Globus pallidus (tissue), 1 donor: ENCODE results near the gene TNS3.

ENCODE experiments used
- DNase-seq: peaks from one replicate; pipeline ENCODE4 v3.0.0-alpha.2; 2015; ENCODE audit warnings: low spot score

Gene TNS3

DNA sequence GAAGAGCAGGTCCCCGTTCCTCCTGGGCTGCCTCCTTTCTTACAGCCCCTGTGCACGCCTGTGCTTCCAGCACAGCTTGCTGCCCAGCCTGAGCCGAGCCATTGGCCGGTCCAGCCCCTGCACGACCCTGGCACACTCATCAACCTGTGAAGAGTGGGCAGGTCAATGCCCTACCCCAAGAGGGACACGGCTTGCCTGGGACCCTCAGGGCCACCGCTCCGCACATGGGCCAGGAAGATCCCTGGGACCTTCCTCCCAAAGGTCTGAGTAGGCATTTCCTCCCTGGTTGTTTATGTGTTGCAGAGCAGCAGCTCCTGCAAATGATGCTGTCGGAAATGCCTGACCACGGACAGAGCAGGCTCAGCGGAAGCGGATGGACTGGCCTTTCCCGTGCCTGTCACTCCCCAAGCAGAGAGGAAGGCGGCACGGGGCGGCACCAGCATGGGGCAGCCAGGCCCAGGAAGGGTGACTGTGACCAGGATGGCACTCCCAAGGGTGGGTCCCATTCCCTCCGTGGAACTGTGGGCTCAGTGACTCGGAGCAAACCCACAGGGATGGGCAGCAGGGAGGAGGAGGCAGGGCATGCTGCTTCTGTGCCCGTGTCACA is 252.5 kb downstream of the TNS3 start:
- DNase-seq = no peak

DNA sequence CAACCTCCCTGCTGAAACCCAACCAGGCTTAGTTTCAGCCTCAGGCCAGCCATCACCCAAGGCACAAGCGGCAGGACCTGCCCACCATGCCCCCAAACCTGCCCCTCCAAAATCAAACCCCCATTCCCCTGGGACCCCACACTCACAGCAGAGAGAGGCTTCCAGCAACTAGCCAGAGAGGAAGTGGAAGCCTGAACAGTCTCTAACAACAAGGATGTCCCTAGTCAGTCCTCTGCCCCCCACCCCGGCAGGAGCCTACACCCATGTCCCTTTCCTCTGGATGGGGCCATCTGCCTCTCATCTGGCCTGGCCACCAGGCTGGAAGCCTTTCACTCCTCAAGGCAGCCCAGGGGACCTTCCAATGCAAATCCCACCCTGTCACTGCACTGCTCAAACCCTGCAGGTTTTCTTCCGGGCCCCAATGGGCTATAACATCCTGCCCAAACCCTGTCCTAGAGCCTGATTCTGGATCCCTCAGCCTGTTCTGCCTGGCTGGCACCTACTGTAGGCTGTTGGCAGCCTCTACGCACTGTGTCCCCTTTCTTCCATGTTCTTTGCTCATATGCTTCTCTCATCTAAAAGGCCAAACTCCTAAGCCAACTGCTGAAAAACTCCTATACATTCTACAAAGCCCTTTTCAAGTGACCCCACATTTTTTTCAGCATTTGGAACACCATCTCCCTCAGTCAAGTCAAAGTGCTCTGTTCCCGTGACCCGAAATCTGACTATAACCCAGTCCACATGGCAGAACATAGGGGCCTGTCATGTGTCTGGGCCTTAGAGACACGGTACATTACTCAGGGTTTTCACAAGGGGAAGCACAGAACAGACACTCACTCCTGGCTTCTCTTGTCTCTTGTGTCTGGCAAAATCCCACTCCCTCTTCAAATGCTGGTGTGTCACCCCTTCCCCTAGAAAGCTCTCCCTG is 253.3 kb downstream of the TNS3 start:
- DNase-seq = no peak

DNA sequence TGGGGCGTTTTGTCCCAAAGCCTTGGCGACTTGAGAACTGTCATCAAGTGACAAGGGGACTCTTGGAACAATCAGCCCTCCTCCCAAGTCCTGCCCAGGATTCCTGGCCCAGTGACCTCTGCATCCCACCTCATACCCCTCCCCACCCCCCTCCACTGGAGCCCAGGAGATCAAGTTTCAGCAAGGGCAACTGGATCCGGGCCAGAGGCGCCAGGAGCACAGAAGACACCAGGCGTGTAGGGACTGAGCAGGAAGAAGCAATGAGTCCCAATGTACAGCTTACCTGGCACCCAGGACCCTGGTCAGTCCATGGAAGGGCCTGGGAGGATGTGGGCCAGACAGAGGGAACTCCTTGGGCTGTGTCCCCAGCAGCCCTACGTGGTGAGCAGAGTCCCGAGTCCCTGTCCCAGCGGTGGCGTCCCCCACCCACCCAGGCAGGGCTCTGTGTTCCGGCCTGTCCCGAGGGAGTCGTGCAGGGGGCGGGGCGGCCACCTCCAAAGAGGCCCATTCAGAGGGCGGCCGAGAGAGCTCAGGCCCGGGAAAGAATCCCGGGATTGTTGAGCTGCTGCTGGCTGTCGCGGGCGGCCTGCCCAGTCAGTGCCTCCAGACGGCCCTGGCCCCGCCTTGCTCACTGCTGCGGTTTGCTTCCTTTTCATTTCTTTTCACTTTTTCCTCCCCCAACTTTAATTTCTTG is 254.1 kb downstream of the TNS3 start:
- DNase-seq = peak; percentile 94

DNA sequence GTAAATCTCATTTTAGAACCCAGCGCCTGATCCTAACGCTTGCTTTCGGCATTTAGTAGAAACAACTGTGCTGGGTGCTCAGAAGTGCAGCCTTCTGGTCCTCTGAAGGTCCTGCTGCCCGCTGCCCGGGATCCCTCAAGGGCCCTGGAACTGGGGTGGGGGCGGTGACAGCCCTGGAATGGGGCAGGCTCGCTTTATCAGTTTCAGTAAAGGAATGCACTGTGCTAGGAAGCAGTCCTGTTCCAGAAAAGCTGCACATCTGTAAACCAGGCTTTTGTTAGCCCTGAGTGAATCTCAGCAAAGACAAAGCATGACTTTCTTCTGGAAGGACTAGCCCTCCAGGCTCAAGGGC is 254.6 kb downstream of the TNS3 start:
- DNase-seq = peak; percentile 55

DNA sequence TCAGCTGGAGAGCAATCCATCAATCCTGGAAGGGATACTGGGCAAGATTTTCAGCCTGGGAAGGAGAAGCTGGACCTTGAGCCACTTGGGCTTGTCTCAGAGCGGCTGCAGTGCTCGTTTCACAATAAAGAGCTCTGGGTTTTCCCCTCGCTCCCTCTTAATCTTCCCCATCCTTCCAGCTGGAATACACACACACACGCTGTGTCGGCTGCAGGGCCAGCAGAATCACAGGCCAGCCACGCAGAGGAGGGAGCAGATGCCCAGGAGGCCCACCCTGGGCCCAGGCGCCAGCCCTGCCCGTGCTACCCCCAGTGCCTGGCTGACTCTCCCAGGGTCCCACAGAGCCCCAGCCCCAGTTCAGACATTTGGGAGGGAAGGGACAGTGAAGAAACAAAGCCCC is 255.1 kb downstream of the TNS3 start:
- no peak for DNase-seq

DNA sequence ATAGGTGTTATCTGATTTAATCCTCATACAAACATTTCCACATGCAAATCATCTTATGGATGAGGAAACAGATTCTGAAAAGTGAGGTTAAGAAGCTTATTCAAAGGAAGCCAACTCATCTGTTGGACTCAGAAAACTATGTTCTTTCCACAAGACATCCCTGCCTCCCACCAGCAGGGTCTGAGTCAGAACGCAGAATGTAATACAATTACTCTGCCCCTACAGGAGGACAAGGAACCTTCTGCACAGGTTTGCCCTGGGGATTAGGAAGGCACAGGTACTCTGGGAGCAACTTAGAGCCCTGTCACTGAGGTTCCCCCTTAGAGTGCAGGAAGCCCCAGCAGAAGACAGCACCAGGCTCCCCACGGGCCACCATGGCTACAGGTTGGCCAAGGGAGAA is 255.7 kb downstream of the TNS3 start:
- DNase-seq = no peak

DNA sequence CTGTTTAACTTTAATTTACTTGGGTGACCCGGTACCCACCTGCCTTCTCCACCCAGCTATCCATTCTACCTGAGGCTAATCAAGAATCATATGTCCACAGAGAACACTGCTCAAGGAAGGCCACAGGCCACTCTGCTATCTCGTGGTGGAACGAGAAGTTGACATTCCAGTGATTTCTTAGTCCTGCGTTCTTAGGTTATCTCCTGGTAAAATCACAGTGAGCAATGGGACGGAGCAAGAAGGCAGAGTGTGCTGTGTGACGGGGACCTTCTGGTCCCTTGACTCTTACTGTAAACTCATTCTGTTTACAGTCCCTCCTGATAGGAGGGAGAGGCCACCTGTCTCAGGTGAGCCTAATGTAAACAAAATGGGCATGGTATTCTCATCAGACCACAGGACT is 256.6 kb downstream of the TNS3 start:
- no peak for DNase-seq

DNA sequence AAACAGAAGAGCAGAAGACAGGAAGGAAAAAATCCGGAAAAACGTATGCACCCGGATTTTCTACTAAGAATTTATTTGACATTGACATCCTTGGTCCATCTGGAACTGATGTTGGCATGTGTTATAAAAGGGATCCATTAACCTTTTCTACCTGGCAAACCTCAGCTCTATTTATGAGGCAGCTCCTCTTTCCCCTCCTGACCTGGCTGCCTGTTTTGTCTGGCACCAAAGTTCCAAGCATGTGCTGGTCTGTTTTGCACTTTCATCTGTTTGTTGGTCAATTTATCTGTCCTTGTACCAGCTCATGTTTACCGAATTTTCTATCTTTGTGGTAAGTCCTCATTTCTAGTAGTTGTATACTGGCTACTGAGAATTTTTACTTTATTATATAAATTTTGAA is 258.0 kb downstream of the TNS3 start:
- no peak for DNase-seq

DNA sequence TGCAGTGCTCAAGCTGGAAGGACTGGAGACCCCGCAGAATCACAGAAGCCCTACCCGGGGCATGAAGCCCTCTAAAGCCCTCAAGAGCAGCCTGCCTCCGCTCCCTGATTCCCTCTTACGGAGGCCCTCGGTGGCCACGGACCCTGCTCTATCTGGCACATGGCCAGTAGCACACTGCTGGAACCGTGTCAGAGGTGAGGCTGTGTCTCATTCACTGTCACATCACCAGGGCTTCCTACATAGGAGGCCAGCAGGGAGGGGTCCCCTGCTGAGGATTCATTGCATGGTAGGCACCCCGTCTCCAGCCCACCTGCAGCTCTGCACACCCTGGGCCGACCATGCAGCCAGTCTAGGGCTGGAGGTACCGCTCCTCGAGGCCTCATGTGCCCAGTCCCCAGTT is 259.2 kb downstream of the TNS3 start:
- DNase-seq = no peak

DNA sequence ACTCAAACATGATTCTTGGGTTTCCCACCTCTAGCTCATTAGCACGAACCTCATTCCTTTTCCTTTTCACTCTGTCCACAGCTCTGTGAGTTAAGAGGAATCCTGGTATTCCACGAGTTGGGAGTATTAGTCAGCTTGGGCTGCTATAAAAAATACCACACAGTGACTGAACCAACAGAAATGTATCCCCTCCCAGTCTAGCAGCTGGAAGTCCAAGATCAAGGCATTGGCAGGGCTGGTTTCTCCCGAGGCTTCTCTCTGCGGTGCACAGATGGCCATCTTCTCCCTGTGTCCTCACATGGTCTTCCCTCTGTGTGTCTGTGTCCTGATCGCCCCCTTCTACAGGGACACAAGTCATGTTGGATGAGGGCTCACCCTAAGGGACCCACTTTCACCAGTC is 261.6 kb downstream of the TNS3 start:
- DNase-seq = no peak

DNA sequence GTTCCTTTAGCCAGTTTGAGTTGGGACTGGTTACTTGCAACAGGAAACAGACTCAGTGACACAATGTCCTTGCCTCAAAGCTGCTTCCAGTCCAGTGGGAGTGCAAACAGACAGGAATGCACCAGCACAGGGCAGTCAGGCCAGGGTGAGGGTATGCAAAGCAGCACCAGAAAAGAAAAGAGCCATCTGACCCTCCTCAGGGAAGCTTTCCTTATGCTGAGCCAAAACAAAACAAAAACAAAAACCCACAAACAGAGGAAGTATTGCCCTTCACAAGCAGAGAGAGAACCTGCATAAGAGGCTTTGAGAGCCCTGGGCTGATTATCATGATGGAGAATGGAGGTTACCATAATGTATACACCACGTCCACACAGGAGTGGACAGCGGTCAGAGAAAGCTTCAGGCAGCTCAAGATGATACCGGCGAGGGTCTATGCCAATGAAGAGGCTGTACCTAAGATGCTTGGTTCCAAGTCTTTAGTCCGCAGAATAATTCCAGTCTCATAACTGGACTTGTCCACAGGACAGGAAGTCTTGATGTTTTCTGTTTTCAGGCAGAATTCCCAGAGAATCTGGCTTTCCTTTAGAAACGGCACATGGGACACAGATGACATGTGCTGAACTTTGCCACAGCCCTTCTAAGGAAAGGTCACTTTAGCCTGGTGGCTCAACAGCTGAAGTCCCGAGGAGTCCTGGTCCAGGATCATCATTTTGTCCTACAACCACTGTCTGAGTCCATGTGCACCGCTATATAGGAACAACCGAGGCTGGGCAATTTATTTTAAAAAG is 263.3 kb downstream of the TNS3 start:
- no peak for DNase-seq

DNA sequence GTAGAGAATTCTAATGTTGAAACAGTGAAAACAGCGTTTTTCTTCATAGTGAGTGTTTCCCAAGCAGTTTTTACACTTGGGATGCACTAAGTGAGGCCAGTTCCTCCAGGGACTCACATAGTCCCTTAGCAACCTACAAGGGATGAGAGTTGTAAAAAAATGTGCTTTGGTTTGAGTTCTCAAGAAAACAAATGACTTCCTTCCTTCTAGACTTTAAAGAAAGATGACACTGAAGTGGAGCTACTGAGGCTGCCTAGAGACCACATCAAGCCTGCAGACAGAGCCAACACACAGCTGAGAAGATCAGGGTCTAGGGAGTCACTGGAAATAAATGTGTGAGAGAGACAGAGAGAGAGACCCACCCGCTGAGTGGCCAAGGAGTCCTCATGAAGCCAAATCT is 264.4 kb downstream of the TNS3 start:
- DNase-seq = no peak

DNA sequence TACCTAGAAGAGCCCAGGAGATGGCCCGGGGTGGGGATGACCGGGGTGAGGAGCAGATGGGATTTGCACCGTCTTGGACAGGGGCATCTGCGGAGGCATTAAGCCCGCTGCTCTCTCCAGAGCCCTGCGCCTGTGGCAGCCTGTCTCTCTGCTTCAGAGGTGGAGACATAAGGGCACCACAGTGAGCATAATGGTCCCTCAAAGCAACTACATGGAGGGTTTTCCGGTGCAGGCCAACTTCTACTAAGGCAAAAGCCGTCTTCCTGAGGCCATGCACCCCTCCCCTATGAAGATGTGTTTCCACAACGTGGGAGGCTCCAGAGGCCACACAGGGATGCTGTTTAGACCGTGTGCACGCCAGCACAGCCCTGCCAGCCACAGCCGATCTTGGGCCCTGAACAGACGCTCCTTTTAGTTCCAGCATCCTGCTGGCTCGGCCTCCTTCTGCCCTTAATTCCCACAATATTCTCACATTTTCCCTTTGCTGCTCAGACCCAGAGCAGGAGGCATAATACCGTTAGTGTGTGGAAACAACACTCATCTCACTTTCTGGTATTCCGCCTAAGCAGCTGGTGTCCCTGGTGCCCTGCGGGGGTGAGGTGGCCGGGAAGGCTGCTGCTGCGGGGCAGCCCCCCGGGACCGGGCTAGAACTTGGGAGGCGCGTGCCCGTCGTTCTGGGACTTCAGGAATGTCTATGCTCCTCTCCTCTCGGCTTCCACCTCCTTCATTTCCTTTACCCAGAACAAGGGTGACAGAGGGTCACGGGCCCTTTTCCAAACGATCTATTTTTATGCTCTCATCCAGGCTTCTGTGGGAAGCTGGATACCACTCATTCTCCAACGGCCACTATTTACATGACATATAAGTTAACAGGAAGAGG is 266.9 kb downstream of the TNS3 start:
- no peak for DNase-seq

DNA sequence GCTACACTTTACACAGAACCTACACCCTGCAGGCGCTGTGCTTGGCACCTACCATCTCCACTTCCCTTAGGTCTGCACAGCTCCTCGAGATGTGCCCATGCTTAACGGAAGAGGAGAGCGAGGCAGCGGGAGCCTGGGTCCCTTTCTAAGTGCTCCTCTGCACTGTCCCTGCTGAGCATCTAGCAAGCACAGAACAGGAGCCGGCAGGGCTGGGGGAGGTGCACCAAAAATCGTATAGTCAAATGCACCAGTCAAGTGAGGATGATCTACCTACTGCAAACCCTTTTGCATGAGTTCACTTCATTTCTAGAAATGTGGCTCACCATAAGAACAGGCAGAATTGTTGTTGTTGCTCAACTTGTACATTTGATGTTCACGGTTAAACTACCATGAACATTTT is 267.7 kb downstream of the TNS3 start:
- DNase-seq = no peak

DNA sequence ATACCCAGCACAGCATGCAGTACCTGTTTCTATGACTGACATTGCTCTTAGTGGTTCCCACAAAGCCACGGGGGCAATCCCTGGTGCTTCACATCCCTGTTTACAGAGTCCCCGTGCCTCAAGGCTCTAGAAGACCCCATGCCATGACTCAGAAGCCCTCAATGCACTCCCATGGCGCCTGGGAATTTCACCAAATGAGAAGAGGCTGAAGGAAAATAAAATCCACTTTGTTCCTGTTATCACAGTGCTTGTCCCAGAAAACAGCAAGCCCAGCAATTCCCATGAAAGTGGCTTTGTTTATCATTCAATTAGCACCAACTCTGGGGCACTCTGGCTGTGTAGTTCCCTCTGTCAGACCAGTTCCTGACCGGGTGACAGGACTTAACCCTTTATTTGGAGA is 268.3 kb downstream of the TNS3 start:
- DNase-seq = no peak

DNA sequence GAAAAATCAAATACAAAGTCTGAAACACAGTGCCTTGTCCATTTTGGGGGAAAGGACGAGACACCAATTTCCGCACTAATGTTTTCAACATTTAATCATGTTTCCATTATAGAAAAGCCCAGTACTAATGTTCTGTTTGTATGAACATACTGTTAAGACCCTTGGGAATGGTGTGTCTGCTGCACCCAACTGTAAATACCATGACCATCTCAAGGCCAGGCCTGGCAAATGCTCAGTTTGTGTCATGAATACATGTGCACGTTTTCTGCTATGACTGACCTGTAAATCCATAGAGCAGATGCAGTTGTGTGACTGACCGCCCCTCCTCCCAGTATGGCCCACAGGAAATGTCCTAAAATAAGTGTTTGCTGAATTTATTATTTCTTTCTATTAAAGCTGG is 270.0 kb downstream of the TNS3 start:
- no peak for DNase-seq

DNA sequence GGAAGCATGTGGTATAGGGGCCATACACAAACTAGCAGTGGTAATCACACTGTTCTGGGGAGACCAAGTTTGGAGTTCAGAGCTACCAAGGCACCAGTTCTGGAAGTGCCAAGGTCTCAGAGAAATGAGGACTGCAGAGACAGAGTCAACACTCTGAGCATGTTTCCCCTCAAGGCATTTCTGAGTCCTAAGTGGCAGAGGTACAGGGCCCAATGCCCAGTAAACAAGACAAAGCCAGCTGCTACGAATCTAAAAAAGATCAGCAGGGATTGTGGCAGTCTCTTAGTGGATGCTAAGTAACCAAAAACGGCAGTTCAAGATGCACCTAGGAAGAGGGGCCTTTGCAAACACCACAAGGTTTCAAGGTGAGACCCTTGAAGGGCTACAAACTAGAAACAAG is 271.9 kb downstream of the TNS3 start:
- peak; percentile 58 for DNase-seq

DNA sequence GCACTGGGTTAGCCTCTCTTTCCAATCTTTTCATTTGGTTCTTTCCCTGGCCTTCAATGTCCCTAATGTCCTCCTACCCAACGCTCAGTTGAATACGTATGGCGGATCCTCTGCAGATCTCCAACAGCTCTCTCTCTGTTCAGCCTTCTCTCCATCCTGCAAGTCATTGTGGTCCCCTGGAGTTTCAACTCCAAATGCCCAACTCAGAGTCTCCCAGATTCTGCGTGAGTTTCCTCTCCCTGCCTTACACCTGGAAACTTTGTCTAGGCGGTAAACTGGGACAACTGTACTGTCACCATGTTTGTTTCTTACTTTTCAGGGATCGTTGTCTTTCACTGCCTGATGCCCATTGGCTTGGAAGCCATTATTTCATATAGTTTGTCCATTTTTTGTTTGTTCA is 273.1 kb downstream of the TNS3 start:
- no peak for DNase-seq

DNA sequence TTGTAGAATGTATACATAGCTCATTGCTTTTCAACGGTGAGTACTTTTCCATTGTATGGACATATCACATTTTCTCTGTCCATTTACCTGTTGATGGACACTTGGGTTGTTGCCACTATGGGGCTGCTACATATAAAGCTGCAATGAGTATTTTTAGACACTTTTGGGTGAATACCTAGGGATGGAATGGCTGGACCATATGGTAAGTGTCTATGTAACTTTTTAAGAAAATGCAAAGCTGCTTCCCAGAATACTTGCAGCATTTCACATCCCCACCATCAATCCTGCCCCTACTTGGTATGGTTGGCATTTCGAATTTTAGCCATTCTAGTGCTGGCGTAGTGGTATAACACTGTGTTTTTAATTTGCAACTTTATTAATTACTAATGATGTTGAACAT is 274.6 kb downstream of the TNS3 start:
- no peak for DNase-seq

DNA sequence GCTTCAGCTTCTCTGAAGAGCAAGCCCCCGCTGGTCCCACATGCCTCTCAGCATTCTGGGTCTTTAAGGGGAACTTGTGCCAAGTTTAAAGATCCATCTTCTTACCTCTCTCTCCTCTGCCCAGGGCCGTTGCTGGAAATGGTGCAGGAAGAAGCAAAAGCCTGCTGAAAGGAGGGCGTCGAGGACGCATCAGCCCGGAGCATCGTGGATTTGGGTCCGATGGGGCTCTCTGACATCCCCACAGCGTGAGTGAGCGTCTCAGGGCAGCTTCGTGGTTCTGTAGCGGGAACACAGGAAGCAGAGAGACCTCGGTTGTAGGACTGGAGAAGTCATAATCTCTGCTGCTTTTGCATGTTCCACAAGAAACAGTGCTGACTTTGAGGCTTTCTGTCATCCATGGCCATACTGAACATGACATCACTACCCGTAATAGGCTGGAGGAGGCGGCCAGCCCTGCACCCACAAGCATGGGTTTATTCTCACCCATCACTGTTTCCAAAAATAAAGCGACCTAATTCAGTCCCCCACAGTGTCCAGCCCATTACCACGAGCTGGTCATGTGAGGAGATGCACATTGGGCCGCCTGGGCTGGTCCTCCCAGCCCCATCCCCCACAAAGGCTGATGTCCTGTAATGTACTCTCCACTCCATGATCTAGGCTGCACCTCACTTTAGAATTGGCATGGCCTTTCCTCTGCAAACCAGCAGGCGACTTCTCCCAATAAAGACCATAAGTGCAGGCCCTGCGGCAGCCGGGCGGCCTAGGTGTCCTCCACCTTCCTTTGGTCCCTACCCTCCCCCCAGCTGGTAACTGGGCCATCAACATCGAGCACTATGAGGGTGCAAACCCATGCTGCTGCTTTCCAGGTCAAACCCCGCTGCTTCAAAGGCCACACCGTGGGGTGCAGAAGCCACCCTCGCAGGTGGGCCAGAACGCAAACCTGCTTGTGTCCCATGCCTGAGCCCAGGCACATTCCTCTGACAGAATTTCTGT is 276.9 kb downstream of the TNS3 start:
- DNase-seq = no peak
